ENCODE data around the gene TMC2.

Gene TMC2

DNA sequence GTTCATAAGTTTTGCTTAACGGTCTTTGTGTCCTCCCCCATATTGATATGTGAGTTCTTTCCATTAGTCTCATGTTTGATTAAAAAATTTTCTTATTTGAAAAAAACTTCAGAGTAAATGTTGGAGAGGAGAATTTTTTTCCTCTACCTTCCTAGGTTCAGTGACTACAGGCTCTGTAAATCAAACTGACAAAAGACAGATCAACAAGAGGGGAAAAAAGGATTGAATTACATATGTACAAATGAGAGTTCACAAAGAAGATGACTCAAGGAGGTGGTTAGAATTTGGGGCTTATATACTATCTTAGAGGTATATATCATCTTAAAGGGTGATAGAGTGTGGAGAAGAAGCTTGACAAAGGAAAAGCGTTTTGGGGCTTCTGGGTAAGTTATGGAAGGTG is 5.6 kb downstream of the TMC2 start:
- no peak for DNase-seq (ENCODE audit: insufficient read length, low spot score)
- TF ChIP-seq CTCF (IDR thresholded peaks at IDR 0.05; ENCODE audit: insufficient read depth, missing control alignments), result no peak
- no peak for FAIRE-seq

DNA sequence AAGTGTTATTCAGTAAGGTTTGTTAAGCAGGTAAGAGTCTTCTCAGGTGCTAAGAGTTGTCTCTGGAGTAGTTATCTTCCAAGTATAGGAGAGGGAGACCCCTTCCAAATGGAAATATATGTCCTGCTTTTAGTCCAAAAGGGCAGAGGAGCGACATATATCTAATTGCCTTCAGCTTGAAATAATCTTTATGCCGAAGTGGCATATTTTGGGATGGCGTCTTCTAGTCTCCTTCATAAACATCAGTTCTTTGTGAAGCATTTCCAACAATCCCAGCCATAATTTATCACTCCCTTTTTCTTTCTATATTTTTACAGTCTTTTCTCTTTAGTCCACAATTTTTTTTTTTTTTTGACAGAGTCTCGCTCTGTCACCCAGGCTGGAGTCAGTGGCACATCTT is 6.0 kb downstream of the TMC2 start:
- FAIRE-seq, result no peak
- no peak for DNase-seq (ENCODE audit: insufficient read length, low spot score)
- no peak for TF ChIP-seq CTCF (IDR thresholded peaks at IDR 0.05; ENCODE audit: insufficient read depth, missing control alignments)

GRCh38 chr20:2544211-2544610 is 7.8 kb downstream of the TMC2 start:
- DNase-seq (ENCODE audit: insufficient read length, low spot score) (no peak), FAIRE-seq (no peak)
- no peak for TF ChIP-seq CTCF (IDR thresholded peaks at IDR 0.05; ENCODE audit: insufficient read depth, missing control alignments)

DNA sequence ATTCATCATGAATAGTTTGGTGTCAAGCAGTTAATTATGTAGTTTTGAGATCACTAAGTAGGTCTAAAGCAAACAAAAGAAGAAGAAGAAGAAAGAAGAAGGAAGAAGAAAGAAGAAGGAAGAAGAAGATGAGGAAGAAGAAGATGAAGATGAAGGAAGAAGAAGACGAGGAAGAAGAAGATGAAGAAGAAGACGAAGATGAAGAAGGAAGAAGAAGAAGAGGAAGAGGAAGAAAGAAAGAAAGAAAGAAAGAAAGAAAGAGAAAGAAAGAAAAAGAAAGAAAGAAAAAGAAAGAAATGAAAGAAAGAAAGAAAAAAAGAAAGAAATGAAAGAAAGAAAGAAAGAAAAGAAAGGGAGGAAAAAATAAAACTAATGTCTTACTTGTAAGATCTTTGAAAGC is 9.2 kb downstream of the TMC2 start:
- TF ChIP-seq CTCF (IDR thresholded peaks at IDR 0.05; ENCODE audit: insufficient read depth, missing control alignments), result no peak
- FAIRE-seq (no peak), DNase-seq (ENCODE audit: insufficient read length, low spot score) (no peak)

DNA sequence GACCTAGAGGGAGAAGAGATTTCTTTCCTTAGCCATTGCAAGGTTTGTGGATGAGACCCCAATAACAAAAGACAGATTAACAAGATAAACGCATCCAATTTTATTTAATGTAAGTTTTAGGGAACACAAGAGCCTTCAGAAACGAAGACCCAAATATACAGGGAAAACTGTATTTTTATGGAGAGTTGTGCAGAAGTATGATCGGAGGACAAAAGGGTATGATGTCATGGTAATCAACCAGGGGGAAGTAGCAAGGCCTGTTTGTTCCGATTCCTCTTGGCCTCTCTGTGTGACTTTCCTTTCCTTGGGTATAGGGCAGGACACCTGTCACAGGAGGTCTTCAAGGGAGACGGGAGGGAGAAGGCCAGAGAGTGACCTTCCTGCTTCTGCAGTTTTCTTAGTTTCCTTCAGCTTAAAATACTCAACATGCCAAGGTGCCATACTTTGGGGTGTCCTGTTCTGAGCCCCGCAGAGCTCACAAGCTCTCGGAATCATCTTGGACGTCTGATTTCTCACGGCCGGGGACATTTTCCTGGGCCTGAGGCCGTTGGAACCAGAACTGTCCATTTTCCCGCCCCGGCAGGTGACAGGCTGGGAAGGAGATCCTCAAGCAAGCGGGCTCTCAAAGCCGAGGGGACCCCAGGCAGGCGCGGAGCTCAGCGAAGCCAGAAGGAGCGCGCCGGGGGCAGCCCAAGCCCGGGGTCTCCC is 21.7 kb downstream of the TMC2 start:
- TF ChIP-seq CTCF (IDR thresholded peaks at IDR 0.05; ENCODE audit: insufficient read depth, missing control alignments), result no peak
- FAIRE-seq, result no peak
- no peak for DNase-seq (ENCODE audit: insufficient read length, low spot score)

- DNase-seq (ENCODE audit: insufficient read length, low spot score) (no peak), FAIRE-seq (no peak)
- TF ChIP-seq CTCF (IDR thresholded peaks at IDR 0.05; ENCODE audit: insufficient read depth, missing control alignments), result no peak
Observed at GRCh38 chr20:2558581-2559278, 22.4 kb downstream of the TMC2 start.

GRCh38 chr20:2559279-2559626 is 22.9 kb downstream of the TMC2 start:
- no peak for FAIRE-seq
- DNase-seq (ENCODE audit: insufficient read length, low spot score), result no peak
- no peak for TF ChIP-seq CTCF (IDR thresholded peaks at IDR 0.05; ENCODE audit: insufficient read depth, missing control alignments)
